GM20000 (cell line): Measurements from ENCODE around the gene CMPK2.
"Not testable (repeated sequence)": the region's sequence is repeated elsewhere in the genome, so short reads cannot be mapped to it uniquely, and the experiment has no call there.

ENCODE experiments used
- DNase-seq: peaks from one replicate; pipeline ENCODE4 v3.0.0; 2012; ENCODE audit warnings: low spot score
- TF ChIP-seq, protein P1 (sequence below): IDR thresholded peaks from 2 replicates; pipeline ENCODE4 v1.5.1; 2012; ENCODE audit warnings: mild to moderate bottlenecking, control low read depth; ENCODE audit errors: extremely low read depth, missing control alignments

Gene CMPK2

GRCh38 chr2:6864923-6865345 is 773 bp downstream of the CMPK2 start:
- no peak for DNase-seq
- TF ChIP-seq, protein P1, sequence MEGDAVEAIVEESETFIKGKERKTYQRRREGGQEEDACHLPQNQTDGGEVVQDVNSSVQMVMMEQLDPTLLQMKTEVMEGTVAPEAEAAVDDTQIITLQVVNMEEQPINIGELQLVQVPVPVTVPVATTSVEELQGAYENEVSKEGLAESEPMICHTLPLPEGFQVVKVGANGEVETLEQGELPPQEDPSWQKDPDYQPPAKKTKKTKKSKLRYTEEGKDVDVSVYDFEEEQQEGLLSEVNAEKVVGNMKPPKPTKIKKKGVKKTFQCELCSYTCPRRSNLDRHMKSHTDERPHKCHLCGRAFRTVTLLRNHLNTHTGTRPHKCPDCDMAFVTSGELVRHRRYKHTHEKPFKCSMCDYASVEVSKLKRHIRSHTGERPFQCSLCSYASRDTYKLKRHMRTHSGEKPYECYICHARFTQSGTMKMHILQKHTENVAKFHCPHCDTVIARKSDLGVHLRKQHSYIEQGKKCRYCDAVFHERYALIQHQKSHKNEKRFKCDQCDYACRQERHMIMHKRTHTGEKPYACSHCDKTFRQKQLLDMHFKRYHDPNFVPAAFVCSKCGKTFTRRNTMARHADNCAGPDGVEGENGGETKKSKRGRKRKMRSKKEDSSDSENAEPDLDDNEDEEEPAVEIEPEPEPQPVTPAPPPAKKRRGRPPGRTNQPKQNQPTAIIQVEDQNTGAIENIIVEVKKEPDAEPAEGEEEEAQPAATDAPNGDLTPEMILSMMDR = no peak

- no peak for DNase-seq
- TF ChIP-seq, protein P1 = no peak
Measured at GRCh38 chr2:6864231-6864754, 1.4 kb downstream of the CMPK2 start.

- TF ChIP-seq, protein P1 = no peak
- DNase-seq = no peak
Measured at GRCh38 chr2:6863792-6864191, 1.9 kb downstream of the CMPK2 start.

DNA sequence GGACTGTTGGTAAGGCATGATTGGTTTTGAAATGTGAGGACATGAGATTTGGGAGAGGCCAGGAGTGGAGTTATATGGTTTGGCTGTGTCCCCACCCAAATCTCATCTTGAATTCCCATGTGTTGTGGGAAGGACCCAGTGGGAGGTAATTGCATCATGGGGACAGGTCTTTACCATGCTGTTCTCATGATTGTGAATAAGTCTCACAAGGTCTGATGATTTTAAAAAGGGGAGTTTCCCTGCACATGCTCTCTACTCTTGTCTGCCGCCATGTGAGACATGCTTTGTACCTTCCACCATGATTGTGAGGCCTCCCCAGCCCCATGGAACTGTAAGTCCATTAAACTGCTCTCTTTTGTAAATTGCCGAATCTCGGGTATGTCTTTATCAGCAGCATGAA is 5.4 kb downstream of the CMPK2 start:
- TF ChIP-seq, protein P1 = no peak
- DNase-seq = no peak

DNA sequence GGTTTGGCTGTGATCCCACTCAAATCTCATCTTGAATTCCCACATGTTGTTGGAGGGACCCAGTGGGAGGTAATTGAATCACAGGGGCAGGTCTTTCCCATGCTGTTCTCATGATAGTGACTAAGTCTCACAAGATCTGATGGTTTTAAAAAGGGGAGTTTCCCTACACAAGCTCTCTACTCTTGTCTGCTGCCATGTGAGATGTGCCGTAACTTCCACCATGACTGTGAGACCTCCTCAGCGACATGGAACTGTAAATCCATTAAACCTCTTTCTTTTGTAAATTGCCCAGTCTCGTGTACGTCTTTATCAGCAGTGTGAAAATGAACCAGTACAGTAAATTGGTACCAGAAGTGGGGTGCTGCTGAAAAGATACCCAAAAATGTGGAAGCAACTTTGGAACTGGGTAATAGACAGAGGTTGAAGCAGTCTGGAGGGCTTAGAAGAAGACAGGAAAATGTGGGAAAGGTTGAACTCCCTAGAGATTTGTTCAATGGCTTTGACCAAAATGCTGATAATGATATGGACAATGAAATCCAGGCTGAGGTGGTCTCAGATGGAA is 7.2 kb downstream of the CMPK2 start:
- DNase-seq = not testable (repeated sequence)

DNA sequence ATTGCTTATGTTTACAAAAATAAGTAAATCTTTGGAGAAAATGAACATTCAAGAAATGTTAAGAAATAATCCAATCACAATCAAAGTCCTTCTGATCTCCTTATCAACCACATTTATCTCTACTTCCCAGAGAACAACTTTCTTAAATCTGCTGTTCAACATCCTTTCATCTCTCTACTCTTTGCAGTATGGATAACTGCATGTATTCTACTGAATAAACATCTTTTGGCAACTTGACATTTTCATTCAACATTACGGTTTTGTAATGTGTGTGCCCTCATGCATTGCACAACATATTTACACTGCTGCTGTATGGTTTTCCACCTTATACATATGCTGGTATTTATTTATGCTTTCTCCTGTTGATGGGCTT is 9.2 kb downstream of the CMPK2 start:
- TF ChIP-seq, protein P1 = no peak
- DNase-seq = no peak

GRCh38 chr2:6855860-6856547 is 9.7 kb downstream of the CMPK2 start:
- TF ChIP-seq, protein P1 = no peak
- no peak for DNase-seq

DNA sequence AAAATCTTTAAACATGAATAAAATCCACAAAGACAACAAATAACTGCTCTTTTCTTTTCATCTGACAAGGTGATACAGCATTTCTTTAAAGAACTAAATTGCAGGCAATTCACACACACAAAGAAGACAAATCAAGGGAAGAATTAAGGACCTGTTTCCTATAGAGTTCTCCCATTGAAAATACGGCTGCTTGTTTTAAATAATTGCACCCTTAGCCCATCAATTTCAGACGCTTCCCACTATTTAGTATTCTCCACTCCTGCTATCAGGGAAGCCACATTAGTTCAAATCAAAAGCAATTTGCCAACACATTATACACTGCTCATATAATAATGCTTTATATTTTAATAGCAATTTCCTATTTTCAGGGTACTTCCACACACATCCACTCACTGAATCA is 11.3 kb downstream of the CMPK2 start:
- TF ChIP-seq, protein P1 = no peak
- DNase-seq = no peak
